ENCODE measurements around the gene PGA3.

The PGA3 gene

GRCh38 chr11:61186504-61186903 is 16.8 kb upstream of the PGA3 start:
- TF ChIP-seq ZFX (IDR thresholded peaks at IDR 0.05; ENCODE audit: borderline replicate concordance) (no peak), CTCF (IDR thresholded peaks at IDR 0.05) (no peak)
- no peak overlapping the region for H3K27ac ChIP-seq

- TF ChIP-seq ZFX (IDR thresholded peaks at IDR 0.05; ENCODE audit: borderline replicate concordance) (no peak), CTCF (IDR thresholded peaks at IDR 0.05) (peak; percentile 94)
- H3K27ac ChIP-seq, result no peak overlapping the region
Observed at GRCh38 chr11:61187505-61188130, 15.7 kb upstream of the PGA3 start.

GRCh38 chr11:61189933-61190332 is 13.4 kb upstream of the PGA3 start:
- no peak overlapping the region for H3K27ac ChIP-seq
- TF ChIP-seq CTCF (IDR thresholded peaks at IDR 0.05), result no peak
- no peak for TF ChIP-seq ZFX (IDR thresholded peaks at IDR 0.05; ENCODE audit: borderline replicate concordance)

- no peak for TF ChIP-seq CTCF (IDR thresholded peaks at IDR 0.05)
- no peak overlapping the region for H3K27ac ChIP-seq
Observed at GRCh38 chr11:61193596-61193995, 9.7 kb upstream of the PGA3 start.

GRCh38 chr11:61194169-61194671 is 9.1 kb upstream of the PGA3 start:
- no peak for TF ChIP-seq CTCF (IDR thresholded peaks at IDR 0.05)
- no peak for TF ChIP-seq ZFX (IDR thresholded peaks at IDR 0.05; ENCODE audit: borderline replicate concordance)
- H3K27ac ChIP-seq, result no peak overlapping the region

- no peak overlapping the region for H3K27ac ChIP-seq
- TF ChIP-seq ZFX (IDR thresholded peaks at IDR 0.05; ENCODE audit: borderline replicate concordance) (no peak), CTCF (IDR thresholded peaks at IDR 0.05) (no peak)
Observed at GRCh38 chr11:61194981-61195695, 8.2 kb upstream of the PGA3 start.

GRCh38 chr11:61195719-61196118 is 7.6 kb upstream of the PGA3 start:
- TF ChIP-seq ZFX (IDR thresholded peaks at IDR 0.05; ENCODE audit: borderline replicate concordance), result no peak
- TF ChIP-seq CTCF (IDR thresholded peaks at IDR 0.05), result no peak
- H3K27ac ChIP-seq, result no peak overlapping the region
